Trophoblast cell (in vitro differentiated cells and primary cell): ENCODE data around the gene USP32. TPM values are rescaled to one million over a fixed set of nuclear protein-coding genes. Genes with fewer than 3 reads are reported as not detected.

Source experiments
- DNase-seq, 2 donors: peaks; one replicate each; pipeline ENCODE4 v3.0.0-alpha.2; 2016
- H2AFZ ChIP-seq: 2 replicates; pipeline ENCODE4 v1.6.1; 2013; ENCODE audit warnings: low read length, moderate library complexity, mild to moderate bottlenecking; ENCODE audit not compliant: insufficient read depth, poor library complexity
- H2AK5ac ChIP-seq: 2 replicates; pipeline ENCODE4 v1.6.1; 2013; ENCODE audit warnings: mild to moderate bottlenecking, low read length
- H2BK120ac ChIP-seq: 2 replicates; pipeline ENCODE4 v1.6.1; 2013; ENCODE audit warnings: low read length, mild to moderate bottlenecking, moderate library complexity; ENCODE audit not compliant: insufficient read depth, poor library complexity
- H2BK12ac ChIP-seq: 2 replicates; pipeline ENCODE4 v1.6.1; 2013; ENCODE audit warnings: mild to moderate bottlenecking, low read length, moderate library complexity
- H2BK5ac ChIP-seq: 2 replicates; pipeline ENCODE4 v1.6.1; 2013; ENCODE audit warnings: low read length, low read depth, moderate library complexity, mild to moderate bottlenecking; ENCODE audit not compliant: poor library complexity
- H3K14ac ChIP-seq: 2 replicates; pipeline ENCODE4 v1.6.1; 2013; ENCODE audit warnings: mild to moderate bottlenecking, low read length
- H3K18ac ChIP-seq: 2 replicates; pipeline ENCODE4 v1.6.1; 2013; ENCODE audit warnings: mild to moderate bottlenecking, low read length
- H3K23ac ChIP-seq: 2 replicates; pipeline ENCODE4 v1.6.1; 2013; ENCODE audit warnings: low read length
- H3K27ac ChIP-seq: 2 replicates; pipeline ENCODE4 v1.5.1; 2013; ENCODE audit warnings: low read depth, mild to moderate bottlenecking, inconsistent platforms, low read length, moderate library complexity
- H3K27me3 ChIP-seq: 2 replicates; pipeline ENCODE4 v1.6.1; 2013; ENCODE audit warnings: inconsistent platforms, mild to moderate bottlenecking, low read length, moderate library complexity; ENCODE audit not compliant: insufficient read depth
- H3K36me3 ChIP-seq, 2 experiments: 1 replicate in 1 of 2; 2 replicates in 1 of 2; pipeline ENCODE4 v1.6.1; 2013; ENCODE audit warnings: low read length in 2 of 2, mild to moderate bottlenecking in 2 of 2, moderate library complexity in 1 of 2; ENCODE audit not compliant: insufficient read depth in 2 of 2, control insufficient read depth in 1 of 2
- H3K4ac ChIP-seq: 2 replicates; pipeline ENCODE4 v1.6.1; 2013; ENCODE audit warnings: low read depth, mild to moderate bottlenecking, low read length, moderate library complexity
- H3K4me1 ChIP-seq, 2 experiments: 1 replicate in 1 of 2; 2 replicates in 1 of 2; pipeline ENCODE4 v1.6.1; 2013; ENCODE audit warnings: low read length in 2 of 2, mild to moderate bottlenecking in 2 of 2, moderate library complexity in 1 of 2; ENCODE audit not compliant: insufficient read depth in 2 of 2, control insufficient read depth in 1 of 2
- H3K4me2 ChIP-seq: 2 replicates; pipeline ENCODE4 v1.6.1; 2013; ENCODE audit warnings: inconsistent platforms, mild to moderate bottlenecking, low read length, moderate library complexity
- H3K4me3 ChIP-seq: 2 replicates; pipeline ENCODE4 v1.5.1; 2013; ENCODE audit warnings: mild to moderate bottlenecking, low read depth, low read length, inconsistent platforms
- H3K79me1 ChIP-seq: one replicate; pipeline ENCODE4 v1.6.1; 2013; ENCODE audit warnings: low read length
- H3K79me2 ChIP-seq: 2 replicates; pipeline ENCODE4 v1.6.1; 2013; ENCODE audit warnings: low read length, mild to moderate bottlenecking; ENCODE audit not compliant: control insufficient read depth, insufficient read depth, poor library complexity
- H3K9ac ChIP-seq: 2 replicates; pipeline ENCODE4 v1.6.1; 2013; ENCODE audit warnings: mild to moderate bottlenecking, low read length
- H3K9me3 ChIP-seq: 2 replicates; pipeline ENCODE4 v1.6.1; 2013; ENCODE audit warnings: low read depth, mild to moderate bottlenecking, control low read depth, inconsistent platforms, low read length; ENCODE audit not compliant: insufficient read depth
- H4K12ac ChIP-seq: 2 replicates; pipeline ENCODE4 v1.6.1; 2013; ENCODE audit warnings: low read depth, mild to moderate bottlenecking, low read length, moderate library complexity
- H4K8ac ChIP-seq: 2 replicates; pipeline ENCODE4 v1.6.1; 2013; ENCODE audit warnings: low read depth, mild to moderate bottlenecking, low read length, moderate library complexity
- H4K91ac ChIP-seq: one replicate; pipeline ENCODE4 v1.6.1; 2013; ENCODE audit warnings: low read depth, mild to moderate bottlenecking, low read length, moderate library complexity
- WGBS: extraction: QIAGEN DNeasy Blood & Tissue Kit; methylation state at CpG from one replicate; pipeline ENCODE4 v1.1.7; 2013; ENCODE audit warnings: missing lambda C conversion rate; ENCODE audit not compliant: insufficient read length, insufficient coverage; ENCODE audit errors: extremely low coverage; 5-methylcytosine and 5-hydroxymethylcytosine counted together
- polyA plus RNA-seq: library from polyadenylated mRNA; stranded (reverse); fragments of 200-250 nt; gene quantifications from 2 replicates; pipeline ENCODE4 v1.2.3, GENCODE V29; 2013

The USP32 gene, protein sequence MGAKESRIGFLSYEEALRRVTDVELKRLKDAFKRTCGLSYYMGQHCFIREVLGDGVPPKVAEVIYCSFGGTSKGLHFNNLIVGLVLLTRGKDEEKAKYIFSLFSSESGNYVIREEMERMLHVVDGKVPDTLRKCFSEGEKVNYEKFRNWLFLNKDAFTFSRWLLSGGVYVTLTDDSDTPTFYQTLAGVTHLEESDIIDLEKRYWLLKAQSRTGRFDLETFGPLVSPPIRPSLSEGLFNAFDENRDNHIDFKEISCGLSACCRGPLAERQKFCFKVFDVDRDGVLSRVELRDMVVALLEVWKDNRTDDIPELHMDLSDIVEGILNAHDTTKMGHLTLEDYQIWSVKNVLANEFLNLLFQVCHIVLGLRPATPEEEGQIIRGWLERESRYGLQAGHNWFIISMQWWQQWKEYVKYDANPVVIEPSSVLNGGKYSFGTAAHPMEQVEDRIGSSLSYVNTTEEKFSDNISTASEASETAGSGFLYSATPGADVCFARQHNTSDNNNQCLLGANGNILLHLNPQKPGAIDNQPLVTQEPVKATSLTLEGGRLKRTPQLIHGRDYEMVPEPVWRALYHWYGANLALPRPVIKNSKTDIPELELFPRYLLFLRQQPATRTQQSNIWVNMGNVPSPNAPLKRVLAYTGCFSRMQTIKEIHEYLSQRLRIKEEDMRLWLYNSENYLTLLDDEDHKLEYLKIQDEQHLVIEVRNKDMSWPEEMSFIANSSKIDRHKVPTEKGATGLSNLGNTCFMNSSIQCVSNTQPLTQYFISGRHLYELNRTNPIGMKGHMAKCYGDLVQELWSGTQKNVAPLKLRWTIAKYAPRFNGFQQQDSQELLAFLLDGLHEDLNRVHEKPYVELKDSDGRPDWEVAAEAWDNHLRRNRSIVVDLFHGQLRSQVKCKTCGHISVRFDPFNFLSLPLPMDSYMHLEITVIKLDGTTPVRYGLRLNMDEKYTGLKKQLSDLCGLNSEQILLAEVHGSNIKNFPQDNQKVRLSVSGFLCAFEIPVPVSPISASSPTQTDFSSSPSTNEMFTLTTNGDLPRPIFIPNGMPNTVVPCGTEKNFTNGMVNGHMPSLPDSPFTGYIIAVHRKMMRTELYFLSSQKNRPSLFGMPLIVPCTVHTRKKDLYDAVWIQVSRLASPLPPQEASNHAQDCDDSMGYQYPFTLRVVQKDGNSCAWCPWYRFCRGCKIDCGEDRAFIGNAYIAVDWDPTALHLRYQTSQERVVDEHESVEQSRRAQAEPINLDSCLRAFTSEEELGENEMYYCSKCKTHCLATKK (N-terminal part only)
- 18.3 and 19.1 TPM in 2 replicates for polyA plus RNA-seq

- Histone ChIP-seq H3K36me3 (no peaks in the 10 kb centered on the region), H3K14ac (peak within 1 kb of the TSS; percentile 85), H3K79me1 (peaks cover 17% of the 10 kb centered on the region), H3K4ac (peak within 1 kb of the TSS; percentile 48), H3K18ac (peak within 1 kb of the TSS; percentile 76), H3K27me3 (no peaks in the 10 kb centered on the region), H2BK12ac (peak within 1 kb of the TSS; percentile 42), H2BK5ac (peak within 1 kb of the TSS; percentile 74), H2BK120ac (peak within 1 kb of the TSS; percentile 70), H4K91ac (peak within 1 kb of the TSS; percentile 77), H3K4me3 (peak within 1 kb of the TSS; percentile 87), H3K9ac (peak within 1 kb of the TSS; percentile 81), H4K12ac (peak within 1 kb of the TSS; percentile 79), H2AK5ac (peak within 1 kb of the TSS; percentile 24), H3K4me1 (peaks cover 3 to 4% of the 10 kb centered on the region in 2 experiments), H4K8ac (peak within 1 kb of the TSS; percentile 77), H3K79me2 (peaks cover 12% of the 10 kb centered on the region), H3K9me3 (no peaks in the 10 kb centered on the region), H3K27ac (peak within 1 kb of the TSS; percentile 84), H3K23ac (peak within 1 kb of the TSS; percentile 3), H3K4me2 (peak within 1 kb of the TSS; percentile 88), H2AFZ (peak within 1 kb of the TSS; percentile 78)
- WGBS, result no CpG with 5 or more reads among the region's 68 CpGs
- peak; percentile 97 for DNase-seq
These were observed at the start of gene USP32 for GRCh38 chr17:60392042-60392844. Gene USP32 (minus strand): TSS chr17:60392133. CDS start chr17:60391939, 194 bp downstream.

DNA sequence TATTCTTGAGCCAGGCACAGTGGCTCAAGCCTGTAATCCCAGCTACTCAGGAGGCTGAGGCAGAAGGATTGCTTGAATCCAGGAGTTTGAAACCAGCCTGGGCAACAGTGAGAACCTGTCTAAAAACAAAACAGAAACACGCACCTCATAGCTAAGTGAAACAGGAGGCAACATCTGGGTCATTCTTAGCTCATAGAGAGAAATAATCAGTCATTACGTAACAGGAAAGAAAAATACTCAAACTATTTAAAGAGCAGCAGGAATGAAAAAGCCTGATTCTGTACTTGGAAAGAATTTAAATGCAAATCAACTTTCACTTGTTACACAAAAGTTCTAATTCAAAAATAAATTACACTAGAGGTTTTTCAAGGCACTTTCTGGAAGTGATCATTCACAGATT lies 47.6 kb upstream of the USP32 start:
- H3K18ac ChIP-seq, result no peak overlapping the region
- no CpG with 5 or more reads among the region's 2 CpGs for WGBS
- no peak overlapping the region for H3K4me2 ChIP-seq
- no peak overlapping the region for H2BK120ac ChIP-seq
- no peak overlapping the region for H3K23ac ChIP-seq
- no peaks in the 10 kb centered on the region for H3K4me1 ChIP-seq
- no peak overlapping the region for H2BK5ac ChIP-seq
- no peak overlapping the region for H4K8ac ChIP-seq
- no peaks in the 10 kb centered on the region for H3K27me3 ChIP-seq
- no peak overlapping the region for H4K12ac ChIP-seq
- DNase-seq, result peak; percentile 15 to 81
- H3K27ac ChIP-seq, result no peak overlapping the region
- no peak overlapping the region for H3K14ac ChIP-seq
- H2BK12ac ChIP-seq, result no peak overlapping the region
- no peaks in the 10 kb centered on the region for H3K79me1 ChIP-seq
- no peaks in the 10 kb centered on the region for H3K79me2 ChIP-seq
- no peak overlapping the region for H2AK5ac ChIP-seq
- H3K4me3 ChIP-seq, result no peak overlapping the region
- H3K36me3 ChIP-seq, result peaks cover 0 to 1% of the 10 kb centered on the region in 2 experiments
- no peak overlapping the region for H3K4ac ChIP-seq
- no peak overlapping the region for H3K9ac ChIP-seq
- no peak overlapping the region for H4K91ac ChIP-seq
- H3K9me3 ChIP-seq, result no peaks in the 10 kb centered on the region
- no peak overlapping the region for H2AFZ ChIP-seq

DNA sequence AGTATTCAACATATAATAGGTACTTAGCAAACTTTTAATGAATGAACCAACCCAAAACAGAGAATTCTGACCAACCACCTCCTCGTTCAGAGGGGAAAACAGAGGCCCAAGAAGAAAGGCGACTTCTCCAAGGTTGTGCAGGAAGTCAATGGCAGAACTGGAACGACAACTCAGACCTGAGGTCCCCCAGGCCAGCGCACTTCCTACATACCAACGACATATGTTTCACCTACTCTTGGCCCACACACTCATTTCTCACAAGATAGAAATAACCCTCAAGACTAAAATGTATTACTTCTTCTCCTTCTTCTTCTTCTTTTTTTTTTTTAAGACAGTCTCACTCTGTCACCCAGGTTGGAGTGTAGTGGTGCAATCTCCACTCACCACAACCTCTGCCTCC lies 44.7 kb upstream of the USP32 start:
- no peak overlapping the region for H4K12ac ChIP-seq
- H4K91ac ChIP-seq, result no peak overlapping the region
- H3K9me3 ChIP-seq, result peaks cover 6% of the 10 kb centered on the region
- H2AK5ac ChIP-seq, result no peak overlapping the region
- H2BK120ac ChIP-seq, result no peak overlapping the region
- H3K14ac ChIP-seq, result no peak overlapping the region
- H3K4ac ChIP-seq, result no peak overlapping the region
- H3K36me3 ChIP-seq, result no peaks in the 10 kb centered on the region
- H3K9ac ChIP-seq, result no peak overlapping the region
- no peak overlapping the region for H2BK12ac ChIP-seq
- no peak overlapping the region for H4K8ac ChIP-seq
- no peak for DNase-seq
- no peak overlapping the region for H3K4me2 ChIP-seq
- H3K27ac ChIP-seq, result no peak overlapping the region
- no peaks in the 10 kb centered on the region for H3K4me1 ChIP-seq
- H3K4me3 ChIP-seq, result no peak overlapping the region
- H2BK5ac ChIP-seq, result no peak overlapping the region
- no peaks in the 10 kb centered on the region for H3K79me1 ChIP-seq
- no CpG with 5 or more reads among the region's 5 CpGs for WGBS
- no peaks in the 10 kb centered on the region for H3K27me3 ChIP-seq
- H3K79me2 ChIP-seq, result no peaks in the 10 kb centered on the region
- no peak overlapping the region for H3K18ac ChIP-seq
- no peak overlapping the region for H2AFZ ChIP-seq
- H3K23ac ChIP-seq, result no peak overlapping the region
